BE2C (cell line): ENCODE measurements around the gene ASPRV1.

Experiments used
- DNase-seq: peaks from one replicate; pipeline ENCODE4 v3.0.0-alpha.2; 2020
- H3K27me3 ChIP-seq: fragments of 250-450 bp; sonication (Bioruptor Pico); 2 replicates; pipeline ENCODE4 v1.5.1; 2020; ENCODE audit warnings: mild to moderate bottlenecking
- H3K36me3 ChIP-seq: fragments of 250-450 bp; sonication (Bioruptor Pico); 2 replicates; pipeline ENCODE4 v1.5.1; 2020; ENCODE audit warnings: mild to moderate bottlenecking
- H3K4me1 ChIP-seq: fragments of 250-450 bp; sonication (Bioruptor Pico); 2 replicates; pipeline ENCODE4 v1.5.1; 2020
- H3K4me3 ChIP-seq: 2 replicates; pipeline ENCODE4 v1.5.1; 2011; ENCODE audit warnings: low read depth, low read length
- H3K9me3 ChIP-seq: fragments of 250-450 bp; sonication (Bioruptor Pico); 2 replicates; pipeline ENCODE4 v1.5.1; 2020
- CTCF ChIP-seq: IDR thresholded peaks from 2 replicates; pipeline ENCODE4 v1.5.1; 2012; ENCODE audit warnings: mild to moderate bottlenecking, low read depth, low read length

ASPRV1 gene

GRCh38 chr2:69989441-69990105 lies 28.1 kb upstream of the ASPRV1 start:
- no peaks in the 10 kb centered on the region for H3K9me3 ChIP-seq
- H3K4me1 ChIP-seq = no peaks in the 10 kb centered on the region
- TF ChIP-seq CTCF = no peak
- no peaks in the 10 kb centered on the region for H3K27me3 ChIP-seq
- no peak for DNase-seq
- H3K4me3 ChIP-seq = no peak overlapping the region
- no peaks in the 10 kb centered on the region for H3K36me3 ChIP-seq

GRCh38 chr2:69989009-69989408 lies 27.6 kb upstream of the ASPRV1 start:
- Histone ChIP-seq H3K4me3 (no peak overlapping the region), H3K9me3 (no peaks in the 10 kb centered on the region), H3K4me1 (no peaks in the 10 kb centered on the region), H3K27me3 (no peaks in the 10 kb centered on the region), H3K36me3 (no peaks in the 10 kb centered on the region)
- no peak for TF ChIP-seq CTCF
- DNase-seq = no peak

- no peaks in the 10 kb centered on the region for H3K27me3 ChIP-seq
- no peak overlapping the region for H3K4me3 ChIP-seq
- no peaks in the 10 kb centered on the region for H3K9me3 ChIP-seq
- no peak for TF ChIP-seq CTCF
- no peaks in the 10 kb centered on the region for H3K4me1 ChIP-seq
- DNase-seq = no peak
- no peaks in the 10 kb centered on the region for H3K36me3 ChIP-seq
Observed at GRCh38 chr2:69988086-69988635, 26.7 kb upstream of the ASPRV1 start.

- Histone ChIP-seq H3K4me3 (no peak overlapping the region), H3K27me3 (no peaks in the 10 kb centered on the region), H3K4me1 (no peaks in the 10 kb centered on the region), H3K9me3 (no peaks in the 10 kb centered on the region), H3K36me3 (no peaks in the 10 kb centered on the region)
- no peak for TF ChIP-seq CTCF
- DNase-seq = no peak
Observed at GRCh38 chr2:69986691-69987090, 25.3 kb upstream of the ASPRV1 start.

- Histone ChIP-seq H3K4me1 (no peaks in the 10 kb centered on the region), H3K4me3 (no peak overlapping the region), H3K36me3 (no peaks in the 10 kb centered on the region), H3K9me3 (no peaks in the 10 kb centered on the region), H3K27me3 (no peaks in the 10 kb centered on the region)
- no peak for DNase-seq
- no peak for TF ChIP-seq CTCF
Observed at GRCh38 chr2:69985688-69986087, 24.3 kb upstream of the ASPRV1 start.

- no peaks in the 10 kb centered on the region for H3K36me3 ChIP-seq
- no peak for DNase-seq
- no peaks in the 10 kb centered on the region for H3K27me3 ChIP-seq
- H3K4me3 ChIP-seq = no peak overlapping the region
- H3K9me3 ChIP-seq = no peaks in the 10 kb centered on the region
- no peaks in the 10 kb centered on the region for H3K4me1 ChIP-seq
- TF ChIP-seq CTCF = no peak
Observed at GRCh38 chr2:69985216-69985615, 23.8 kb upstream of the ASPRV1 start.
